ENCODE data around the gene MICAL3. TPM values are rescaled to one million over a fixed set of nuclear protein-coding genes. Genes with fewer than 3 reads are reported as not detected.

Gene MICAL3
- total RNA-seq, 3 donors from 2014 or later (not counting 1 experiment from before 2014, with no cell fraction given) = 17.1 to 36.3 (median 34.3) TPM

DNA sequence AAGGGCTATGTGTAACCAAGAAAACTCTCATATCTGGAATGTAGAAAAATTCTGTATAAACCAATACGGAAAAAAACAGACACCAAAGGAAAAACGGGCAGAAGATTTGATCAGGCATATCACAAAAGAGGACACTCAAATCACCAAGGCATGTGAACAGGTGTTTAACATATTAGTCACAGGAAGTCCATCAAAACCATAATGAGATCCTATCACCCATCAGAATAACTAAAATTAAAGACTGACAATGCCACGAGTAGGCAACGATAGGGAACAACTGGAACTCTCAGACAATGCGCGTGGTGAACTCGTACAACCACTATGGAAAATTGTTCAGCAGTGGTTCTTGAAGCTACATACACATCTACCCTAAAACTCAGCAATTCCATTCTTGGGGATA, 94.5 kb downstream of the MICAL3 start:
- ATAC-seq (no peak), DNase-seq (no peak)
- no peak overlapping the region for H3K4me3 Mint-ChIP-seq
- H3K27ac Mint-ChIP-seq = no peak overlapping the region
- H3K27ac ChIP-seq (ENCODE audit: low read length) = no peak overlapping the region
- WGBS (ENCODE audit: insufficient coverage) = 84% methylated on average over 7 of the region's 7 CpGs
- H3K9me3 ChIP-seq (ENCODE audit: control insufficient read depth, insufficient read depth, low read length) = no peaks in the 10 kb centered on the region
- no peaks in the 10 kb centered on the region for H3K27me3 ChIP-seq (ENCODE audit: control insufficient read depth, insufficient read depth, low read length)
- H3K4me1 Mint-ChIP-seq = peaks cover 26% of the 10 kb centered on the region in 2 donors
- H3K36me3 Mint-ChIP-seq = no peaks in the 10 kb centered on the region
- H3K36me3 ChIP-seq (ENCODE audit: control insufficient read depth, insufficient read depth, low read length) = no peaks in the 10 kb centered on the region
- peaks cover 0 to 2% of the 10 kb centered on the region in 2 donors for H3K27me3 Mint-ChIP-seq (ENCODE audit: low read depth in 2 of 2)
- intact Hi-C loops (cut with micrococcal nuclease) = no loop called here
- H3K4me3 ChIP-seq (ENCODE audit: low read length) = no peak overlapping the region
- no peaks in the 10 kb centered on the region for H3K9me3 Mint-ChIP-seq
- no peaks in the 10 kb centered on the region for H3K4me1 ChIP-seq (ENCODE audit: control insufficient read depth, insufficient read depth, low read length)
- TF ChIP-seq, protein P1, sequence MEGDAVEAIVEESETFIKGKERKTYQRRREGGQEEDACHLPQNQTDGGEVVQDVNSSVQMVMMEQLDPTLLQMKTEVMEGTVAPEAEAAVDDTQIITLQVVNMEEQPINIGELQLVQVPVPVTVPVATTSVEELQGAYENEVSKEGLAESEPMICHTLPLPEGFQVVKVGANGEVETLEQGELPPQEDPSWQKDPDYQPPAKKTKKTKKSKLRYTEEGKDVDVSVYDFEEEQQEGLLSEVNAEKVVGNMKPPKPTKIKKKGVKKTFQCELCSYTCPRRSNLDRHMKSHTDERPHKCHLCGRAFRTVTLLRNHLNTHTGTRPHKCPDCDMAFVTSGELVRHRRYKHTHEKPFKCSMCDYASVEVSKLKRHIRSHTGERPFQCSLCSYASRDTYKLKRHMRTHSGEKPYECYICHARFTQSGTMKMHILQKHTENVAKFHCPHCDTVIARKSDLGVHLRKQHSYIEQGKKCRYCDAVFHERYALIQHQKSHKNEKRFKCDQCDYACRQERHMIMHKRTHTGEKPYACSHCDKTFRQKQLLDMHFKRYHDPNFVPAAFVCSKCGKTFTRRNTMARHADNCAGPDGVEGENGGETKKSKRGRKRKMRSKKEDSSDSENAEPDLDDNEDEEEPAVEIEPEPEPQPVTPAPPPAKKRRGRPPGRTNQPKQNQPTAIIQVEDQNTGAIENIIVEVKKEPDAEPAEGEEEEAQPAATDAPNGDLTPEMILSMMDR (IDR thresholded peaks at IDR 0.05) = no peak

DNA sequence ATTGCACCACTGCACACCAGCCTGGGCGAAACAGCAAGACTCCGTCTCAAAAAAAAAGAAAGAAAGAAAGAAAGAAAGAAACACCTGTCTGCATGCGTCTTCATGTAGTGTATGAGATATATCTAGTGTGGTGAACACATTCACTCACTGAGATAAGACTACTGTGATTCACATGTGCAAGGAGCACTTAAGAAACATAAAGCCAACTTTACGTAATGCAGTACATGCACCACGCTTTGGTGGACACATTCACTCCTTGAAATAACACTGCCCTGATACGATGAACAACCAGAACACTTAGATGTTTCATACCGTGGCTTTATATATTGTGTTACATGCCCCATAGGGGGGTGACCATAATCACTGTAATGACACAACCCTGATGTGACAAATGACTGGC, 96.0 kb downstream of the MICAL3 start:
- no peaks in the 10 kb centered on the region for H3K4me1 ChIP-seq (ENCODE audit: control insufficient read depth, insufficient read depth, low read length)
- TF ChIP-seq, protein P1 (IDR thresholded peaks at IDR 0.05) = no peak
- H3K9me3 ChIP-seq (ENCODE audit: control insufficient read depth, insufficient read depth, low read length) = no peaks in the 10 kb centered on the region
- Mint-ChIP-seq H3K27ac (no peak overlapping the region), H3K9me3 (no peaks in the 10 kb centered on the region), H3K27me3 (ENCODE audit: low read depth in 2 of 2) (peaks cover 0 to 2% of the 10 kb centered on the region in 2 donors), H3K36me3 (no peaks in the 10 kb centered on the region), H3K4me1 (peaks cover 17 to 25% of the 10 kb centered on the region in 2 donors), H3K4me3 (no peak overlapping the region)
- H3K27me3 ChIP-seq (ENCODE audit: control insufficient read depth, insufficient read depth, low read length) = no peaks in the 10 kb centered on the region
- ATAC-seq (no peak), DNase-seq (no peak)
- no peaks in the 10 kb centered on the region for H3K36me3 ChIP-seq (ENCODE audit: control insufficient read depth, insufficient read depth, low read length)
- intact Hi-C loops (cut with micrococcal nuclease) = no loop called here
- H3K4me3 ChIP-seq (ENCODE audit: low read length) = no peak overlapping the region
- 88% methylated on average over 7 of the region's 7 CpGs for WGBS (ENCODE audit: insufficient coverage)
- no peak overlapping the region for H3K27ac ChIP-seq (ENCODE audit: low read length)

DNA sequence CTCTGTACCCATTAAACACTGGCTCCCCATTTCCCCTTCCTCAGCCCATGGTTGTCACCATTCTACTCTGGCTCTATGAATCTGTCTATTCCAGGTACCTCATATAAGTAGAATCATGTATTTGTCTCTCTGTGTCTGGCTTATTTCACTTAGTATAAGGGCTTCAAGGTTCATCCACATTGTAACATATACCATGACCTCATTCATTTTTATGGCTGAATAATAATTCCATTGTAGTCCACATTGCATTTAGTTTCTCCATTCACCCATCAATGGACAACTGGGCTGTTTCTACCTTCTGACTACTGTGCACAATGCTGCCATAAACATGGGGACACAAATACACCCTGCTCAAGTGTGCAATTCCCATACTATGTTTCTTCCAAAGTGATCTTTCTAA, 97.3 kb downstream of the MICAL3 start:
- intact Hi-C loops (cut with micrococcal nuclease) = no loop called here
- H3K27ac Mint-ChIP-seq = no peak overlapping the region
- H3K4me3 ChIP-seq (ENCODE audit: low read length) = no peak overlapping the region
- no peaks in the 10 kb centered on the region for H3K27me3 ChIP-seq (ENCODE audit: control insufficient read depth, insufficient read depth, low read length)
- no peak for DNase-seq
- no peak overlapping the region for H3K4me3 Mint-ChIP-seq
- H3K9me3 ChIP-seq (ENCODE audit: control insufficient read depth, insufficient read depth, low read length) = no peaks in the 10 kb centered on the region
- H3K27ac ChIP-seq (ENCODE audit: low read length) = no peak overlapping the region
- H3K4me1 ChIP-seq (ENCODE audit: control insufficient read depth, insufficient read depth, low read length) = no peaks in the 10 kb centered on the region
- H3K27me3 Mint-ChIP-seq (ENCODE audit: low read depth in 2 of 2) = no peaks in the 10 kb centered on the region
- H3K4me1 Mint-ChIP-seq = peaks cover 14 to 19% of the 10 kb centered on the region in 2 donors
- TF ChIP-seq, protein P1 (IDR thresholded peaks at IDR 0.05) = no peak
- no peaks in the 10 kb centered on the region for H3K9me3 Mint-ChIP-seq
- H3K36me3 ChIP-seq (ENCODE audit: control insufficient read depth, insufficient read depth, low read length) = no peaks in the 10 kb centered on the region
- no peak for ATAC-seq
- no peaks in the 10 kb centered on the region for H3K36me3 Mint-ChIP-seq

DNA sequence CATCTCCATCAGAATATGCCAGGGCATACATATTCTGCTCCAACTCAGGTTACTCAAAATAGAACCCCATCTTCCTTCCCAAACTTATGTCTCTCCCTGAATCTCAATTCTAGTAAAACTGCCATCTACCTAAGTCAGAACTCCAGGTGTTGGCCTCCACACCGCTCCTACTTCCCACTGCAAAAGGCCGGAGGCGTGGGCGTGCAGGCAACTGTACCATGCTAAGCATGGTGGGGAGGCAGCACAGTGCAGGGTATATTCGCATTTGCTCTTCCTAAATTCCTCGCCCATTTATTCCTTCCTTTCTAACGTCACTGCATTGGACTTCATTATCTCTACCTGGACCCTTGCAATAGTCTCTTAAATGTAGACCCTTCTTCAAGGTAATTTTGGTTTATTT, 97.8 kb downstream of the MICAL3 start:
- intact Hi-C loops (cut with micrococcal nuclease) = no loop called here
- no peaks in the 10 kb centered on the region for H3K9me3 Mint-ChIP-seq
- TF ChIP-seq, protein P1 (IDR thresholded peaks at IDR 0.05) = no peak
- WGBS (ENCODE audit: insufficient coverage) = 95% methylated on average over 4 of the region's 7 CpGs
- no peaks in the 10 kb centered on the region for H3K27me3 Mint-ChIP-seq (ENCODE audit: low read depth in 2 of 2)
- H3K27ac ChIP-seq (ENCODE audit: low read length) = no peak overlapping the region
- ATAC-seq = no peak
- H3K36me3 Mint-ChIP-seq = no peaks in the 10 kb centered on the region
- no peaks in the 10 kb centered on the region for H3K4me1 ChIP-seq (ENCODE audit: control insufficient read depth, insufficient read depth, low read length)
- no peak overlapping the region for H3K4me3 ChIP-seq (ENCODE audit: low read length)
- H3K27me3 ChIP-seq (ENCODE audit: control insufficient read depth, insufficient read depth, low read length) = no peaks in the 10 kb centered on the region
- H3K4me1 Mint-ChIP-seq = peaks cover 18 to 20% of the 10 kb centered on the region in 2 donors
- H3K9me3 ChIP-seq (ENCODE audit: control insufficient read depth, insufficient read depth, low read length) = no peaks in the 10 kb centered on the region
- H3K27ac Mint-ChIP-seq = no peak overlapping the region
- DNase-seq = no peak
- H3K4me3 Mint-ChIP-seq = no peak overlapping the region
- H3K36me3 ChIP-seq (ENCODE audit: control insufficient read depth, insufficient read depth, low read length) = no peaks in the 10 kb centered on the region

Measured in natural killer cell (primary cell).